NCI-H1417 treated with DMSO at 0.1 percent for 48 hours (cell line): Measurements from ENCODE around the gene DEFB132.
"Not testable (repeated sequence)": the region's sequence is repeated elsewhere in the genome, so short reads cannot be mapped to it uniquely, and the experiment has no call there.

ENCODE experiments used
- DNase-seq: peaks from one replicate; lab custom pipeline; 2025; lab: John Stamatoyannopoulos, UW

DEFB132 gene

GRCh38 chr20:257419-257818, at the start of gene DEFB132:
TSS of gene DEFB132 (plus strand) at chr20:257724. CDS start at chr20:257779, 55 bp downstream.
- DNase-seq: no peak

DNA sequence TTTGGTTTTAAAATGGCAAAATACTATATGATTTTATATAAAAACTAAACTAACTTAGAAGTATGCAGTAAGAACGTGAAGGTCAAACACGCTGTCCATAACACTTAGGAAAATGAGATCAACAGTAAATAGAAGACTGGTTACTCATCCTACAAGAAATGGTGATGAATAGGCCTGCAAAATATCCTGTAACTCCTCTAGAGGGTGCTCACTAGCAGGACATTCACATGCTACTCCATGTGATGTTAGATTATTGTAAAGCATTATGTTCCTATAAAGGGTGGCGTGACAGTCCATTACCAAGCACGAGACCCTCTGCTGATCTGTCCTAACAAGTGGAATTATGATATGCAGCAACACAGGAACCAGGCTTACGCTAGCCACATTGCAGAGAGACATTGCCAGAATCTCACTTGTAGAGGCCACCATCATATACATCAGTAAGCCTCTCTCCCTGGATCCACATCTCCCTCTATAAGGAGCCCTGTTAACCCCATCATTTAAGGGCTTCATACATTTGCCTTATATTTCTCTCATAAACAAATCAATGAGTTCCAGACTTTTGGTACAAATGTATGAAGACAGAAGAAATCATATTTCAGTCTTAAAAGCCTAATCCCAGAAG, 48.5 kb upstream of the DEFB132 start:
- no peak for DNase-seq

DNA sequence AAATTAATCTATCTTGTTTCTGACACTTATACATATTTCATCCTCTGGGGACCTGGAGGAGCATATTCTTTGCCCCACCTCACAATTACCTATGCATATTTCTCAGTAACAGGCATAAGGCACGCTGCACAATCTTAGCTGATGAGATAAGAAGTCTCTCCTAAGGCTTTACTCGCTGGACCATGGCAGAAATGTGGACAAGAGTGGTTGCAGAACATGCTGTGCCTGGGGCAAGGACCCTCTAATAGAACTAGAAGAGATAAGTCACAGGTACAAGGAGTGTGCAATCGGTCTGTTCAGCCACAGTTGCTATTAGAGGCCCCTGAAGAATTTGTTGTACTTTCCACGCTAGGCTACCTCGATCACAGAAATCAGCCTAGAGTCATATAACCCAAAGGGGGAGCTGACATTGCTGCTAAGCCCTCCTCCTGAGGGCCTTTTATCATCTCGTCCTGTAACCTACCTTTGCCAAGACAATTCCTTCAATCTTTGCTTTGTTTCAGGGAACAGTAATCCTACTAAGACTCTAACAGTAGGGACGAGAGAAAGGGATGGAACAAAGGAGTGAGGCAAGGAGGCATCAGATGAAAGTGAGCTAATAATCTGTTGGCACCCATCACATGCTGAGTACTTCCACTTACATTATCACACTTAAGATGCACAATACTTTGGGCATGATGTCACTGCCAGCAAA, 46.6 kb upstream of the DEFB132 start:
- DNase-seq: no peak

DNA sequence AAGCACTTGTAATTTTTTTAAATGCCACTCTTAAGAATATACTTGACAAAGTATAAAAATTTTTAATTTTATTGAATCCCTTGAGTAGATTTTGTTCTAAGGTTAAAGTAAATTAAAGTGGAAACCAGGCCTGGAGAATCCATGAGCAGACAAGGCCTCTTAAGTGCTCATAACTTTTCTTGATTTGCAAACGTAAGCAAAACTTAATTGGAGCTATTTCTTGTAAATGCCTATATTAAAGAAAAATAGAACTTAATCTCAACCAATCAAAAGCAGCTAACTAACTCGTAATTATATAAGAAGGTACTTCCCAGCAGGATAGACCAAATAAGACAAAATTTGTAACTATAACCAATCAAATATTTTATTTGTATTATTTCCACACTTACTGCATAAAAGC, 43.1 kb upstream of the DEFB132 start:
- DNase-seq: no peak

- DNase-seq: no peak
These were observed 41.7 kb upstream of the DEFB132 start for GRCh38 chr20:215796-216195.

DNA sequence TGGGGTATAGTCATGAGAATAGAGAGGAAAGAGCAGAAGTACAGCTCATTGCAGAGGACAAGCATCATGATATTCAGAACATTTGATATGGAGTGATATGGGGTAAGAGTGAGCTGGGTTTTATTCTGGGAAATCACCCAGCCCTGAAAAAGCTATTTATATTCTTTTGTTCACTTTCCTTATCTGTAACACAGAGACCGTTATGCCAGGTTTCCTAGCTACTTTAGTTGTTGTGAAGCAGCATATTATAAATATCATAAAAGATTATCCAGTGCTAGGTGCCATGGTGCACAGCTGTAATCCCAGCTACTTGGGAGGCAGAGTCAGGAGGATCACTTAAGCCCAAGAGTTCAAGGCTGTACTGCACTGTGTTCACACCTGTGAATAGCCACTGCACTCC, 40.3 kb upstream of the DEFB132 start:
- no peak for DNase-seq

GRCh38 chr20:219290-220115, 38.0 kb upstream of the DEFB132 start:
- DNase-seq: no peak

DNA sequence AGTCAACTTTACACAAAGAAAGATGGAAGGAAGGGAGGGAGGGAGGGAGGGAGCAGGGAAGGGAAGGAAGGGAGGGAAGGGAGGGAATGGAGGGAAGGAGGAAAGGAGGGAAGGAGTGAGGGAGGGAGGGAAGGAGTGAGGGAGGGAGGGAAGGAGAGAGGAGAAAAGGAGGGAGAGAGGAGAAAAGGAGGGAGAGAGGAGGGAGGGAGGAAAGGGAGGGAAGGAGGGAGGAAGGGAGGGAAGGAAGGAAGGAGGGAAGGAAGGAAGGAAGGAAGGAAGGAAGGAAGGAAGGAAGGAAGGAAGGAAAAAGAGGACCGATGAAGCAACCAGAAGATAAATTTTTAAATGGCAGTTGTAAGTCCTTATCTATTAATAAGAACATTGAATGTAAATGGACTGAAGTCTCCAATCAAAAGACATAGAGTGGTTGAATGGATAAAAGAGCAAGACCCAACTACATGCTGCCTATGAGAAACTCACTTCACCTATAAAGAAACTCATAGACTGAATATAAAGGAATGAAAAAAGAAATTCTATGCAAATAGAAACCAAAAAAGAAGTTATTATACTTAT, 36.2 kb upstream of the DEFB132 start:
- no peak for DNase-seq

- not testable (repeated sequence) for DNase-seq
These were observed 31.6 kb upstream of the DEFB132 start for GRCh38 chr20:225879-226278.

DNA sequence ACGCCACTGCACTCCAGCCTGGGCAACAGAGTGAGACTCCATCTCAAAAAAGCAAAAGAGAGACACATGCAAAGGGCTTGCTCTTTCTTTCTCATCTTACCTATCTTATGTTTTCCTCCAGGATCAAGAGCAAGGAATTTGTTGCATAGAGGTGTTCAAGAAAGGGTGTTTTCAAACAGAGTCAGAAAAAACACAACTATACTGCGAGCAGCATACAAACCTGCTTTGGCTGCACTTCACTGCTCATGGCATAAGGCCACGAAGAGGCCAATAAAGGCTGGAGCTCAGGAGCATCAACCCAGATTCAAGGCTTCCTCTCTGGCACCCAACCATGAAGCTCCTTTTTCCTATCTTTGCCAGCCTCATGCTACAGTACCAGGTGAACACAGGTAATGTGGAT, 30.6 kb upstream of the DEFB132 start, which contains the start of gene DEFB129:
DEFB129 (plus strand) TSS at position 301 of the 400 bp plus-strand sequence; CDS start at position 332, 31 bp downstream.
- no peak for DNase-seq

DNA sequence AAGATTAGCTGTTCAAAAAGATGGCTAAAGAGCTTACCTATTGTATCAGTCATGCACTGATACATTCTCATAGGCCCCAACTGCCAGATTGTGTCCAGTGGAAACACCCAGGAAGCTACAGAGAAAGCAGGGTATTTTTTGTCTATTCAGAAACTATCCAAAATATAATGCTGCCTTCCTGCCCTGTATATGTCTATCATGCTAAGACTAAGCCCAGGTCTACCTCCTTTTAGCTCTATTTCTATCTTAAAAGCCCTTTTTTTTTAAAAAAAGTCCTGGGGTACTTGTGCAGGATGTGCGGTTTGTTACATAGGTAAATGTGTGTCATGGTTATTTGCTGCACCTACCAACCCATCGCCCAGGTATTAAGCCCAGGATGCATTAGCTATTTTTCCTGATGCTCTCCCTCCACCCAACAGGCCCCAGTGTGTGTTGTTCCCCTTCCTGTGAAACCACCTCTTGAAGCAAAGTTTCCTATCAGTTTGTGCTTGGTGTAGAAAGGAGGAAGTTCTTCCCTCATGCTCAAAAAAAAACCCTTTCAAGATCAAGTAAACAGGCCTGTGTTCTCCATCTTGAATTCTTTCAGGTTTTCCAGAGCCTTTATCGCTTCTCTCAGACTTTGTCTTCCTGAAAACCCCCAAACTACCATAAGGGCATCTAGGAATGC, 30.0 kb upstream of the DEFB132 start:
- DNase-seq: no peak

- DNase-seq: no peak
These were observed 21.6 kb upstream of the DEFB132 start for GRCh38 chr20:235891-236290.

DNA sequence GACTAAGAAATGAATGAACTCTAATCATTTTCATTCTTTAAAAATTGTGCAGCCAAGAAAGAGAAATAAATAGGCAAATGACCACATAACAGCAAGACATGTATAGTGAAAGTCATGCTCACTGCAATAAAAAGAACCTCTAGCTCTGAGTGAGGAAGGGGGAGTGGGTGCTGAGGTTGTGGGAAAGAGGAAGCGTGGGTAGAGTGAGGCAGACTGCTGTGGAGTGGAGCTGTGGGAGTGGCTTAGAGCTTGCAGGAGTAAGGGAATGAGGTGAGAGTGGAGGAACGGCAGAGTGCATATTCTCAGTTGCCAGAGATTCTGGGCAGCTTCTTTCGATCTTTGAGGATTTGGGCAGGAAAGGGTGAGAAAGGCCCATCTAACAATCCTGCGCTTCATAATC, 20.0 kb upstream of the DEFB132 start:
- no peak for DNase-seq

DNA sequence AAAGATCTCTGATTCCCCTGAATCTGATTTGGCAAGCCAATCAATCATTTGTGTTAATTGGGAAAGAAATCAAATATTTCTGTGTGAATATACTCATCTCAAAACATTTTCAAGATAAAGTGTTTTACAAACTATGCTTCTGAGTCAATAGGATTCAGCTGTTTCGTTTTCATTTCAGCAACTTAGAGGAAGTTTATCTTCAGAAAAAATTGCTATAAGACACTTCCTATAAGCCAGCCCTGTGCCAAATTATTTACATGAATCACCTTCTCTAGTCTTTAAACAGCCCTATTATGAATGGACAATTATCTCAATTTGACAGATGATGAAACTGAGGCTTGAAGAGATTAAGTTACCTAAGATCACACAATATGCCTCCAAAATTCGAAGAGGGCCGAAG, 19.6 kb upstream of the DEFB132 start:
- no peak for DNase-seq

DNA sequence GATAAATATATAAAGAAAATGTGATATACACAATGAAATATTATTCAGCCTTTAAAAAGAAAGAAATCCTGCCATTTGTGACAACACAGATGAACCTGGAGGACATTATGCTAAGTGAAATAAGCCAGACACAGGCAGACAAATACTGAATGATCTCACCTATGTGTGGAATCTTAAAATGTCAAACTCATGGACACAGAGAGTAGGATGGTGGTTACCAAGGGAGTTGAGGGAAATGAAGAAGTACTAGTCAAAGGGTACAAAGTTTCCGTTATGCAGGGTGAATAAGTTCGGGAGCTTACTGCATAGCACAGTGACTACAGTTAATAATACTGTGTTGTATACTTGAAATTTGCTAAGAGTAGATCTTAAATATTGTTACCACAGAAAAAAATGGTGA, 14.6 kb upstream of the DEFB132 start:
- DNase-seq: no peak

- no peak for DNase-seq
These were observed 6.2 kb upstream of the DEFB132 start for GRCh38 chr20:251354-251753.

- DNase-seq: no peak
These were observed 4.7 kb upstream of the DEFB132 start for GRCh38 chr20:252801-253200.

DNA sequence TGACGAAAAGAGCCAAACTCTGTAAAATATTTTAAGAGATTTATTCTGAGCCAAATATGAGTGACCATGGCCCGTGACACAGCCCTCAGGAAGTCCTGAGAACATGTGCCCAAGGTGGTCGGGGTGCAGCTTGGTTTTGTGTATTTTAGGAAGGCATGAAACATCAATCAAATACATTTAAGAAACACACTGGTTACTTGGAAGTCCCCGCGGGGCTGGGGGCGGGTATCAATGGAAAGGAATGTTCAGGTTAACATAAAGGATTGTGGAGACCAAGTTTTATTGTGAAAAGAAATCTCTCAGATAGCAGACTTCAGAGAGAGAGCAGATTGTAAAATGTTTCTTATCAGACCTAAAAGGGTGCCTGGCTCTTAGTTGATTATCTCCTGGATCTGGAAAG, 4.1 kb upstream of the DEFB132 start:
- DNase-seq: not testable (repeated sequence)

DNA sequence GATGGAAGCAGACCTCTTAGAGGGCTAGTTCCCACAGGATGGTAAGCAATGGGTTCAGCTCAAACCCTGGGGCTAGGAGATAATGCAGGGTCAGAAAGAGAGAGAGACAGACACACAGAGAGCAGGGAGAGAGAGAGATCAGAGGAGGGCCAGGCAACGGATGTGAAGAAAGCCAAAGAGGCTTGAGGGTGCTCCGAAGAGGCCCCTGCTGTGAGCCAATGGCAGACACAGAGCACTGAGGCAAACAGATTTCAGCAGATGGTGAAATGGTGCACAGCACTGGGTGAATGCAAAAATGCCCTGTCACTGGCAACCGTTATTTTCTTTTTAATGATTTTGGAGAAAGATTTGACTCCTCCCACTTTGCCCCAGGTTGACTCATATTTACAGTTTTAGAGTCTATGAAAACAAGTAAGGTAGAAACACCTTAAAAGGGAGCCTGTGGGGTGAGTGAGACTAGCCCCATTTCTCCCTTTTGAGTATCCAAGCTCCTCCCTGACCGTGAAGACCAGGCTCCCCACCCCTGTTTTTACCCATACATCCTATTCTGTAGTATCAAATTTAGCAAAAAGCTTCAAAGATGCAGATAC, 840 bp downstream of the DEFB132 start:
- DNase-seq: no peak

DNA sequence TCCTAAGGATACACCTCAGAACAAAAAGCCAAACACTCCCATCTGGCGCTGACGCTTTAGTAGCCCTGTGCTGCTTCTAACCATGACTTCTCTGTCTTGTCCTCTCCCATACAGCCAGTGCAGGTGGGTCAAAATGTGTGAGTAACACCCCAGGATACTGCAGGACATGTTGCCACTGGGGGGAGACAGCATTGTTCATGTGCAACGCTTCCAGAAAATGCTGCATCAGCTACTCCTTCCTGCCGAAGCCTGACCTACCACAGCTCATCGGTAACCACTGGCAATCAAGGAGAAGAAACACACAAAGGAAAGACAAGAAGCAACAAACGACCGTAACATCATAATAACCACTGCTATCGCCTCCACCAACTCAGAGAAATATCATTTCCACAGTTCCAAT, 1.4 kb downstream of the DEFB132 start:
- DNase-seq: no peak

- no peak for DNase-seq
These were observed 2.5 kb downstream of the DEFB132 start for GRCh38 chr20:259981-260380.

DNA sequence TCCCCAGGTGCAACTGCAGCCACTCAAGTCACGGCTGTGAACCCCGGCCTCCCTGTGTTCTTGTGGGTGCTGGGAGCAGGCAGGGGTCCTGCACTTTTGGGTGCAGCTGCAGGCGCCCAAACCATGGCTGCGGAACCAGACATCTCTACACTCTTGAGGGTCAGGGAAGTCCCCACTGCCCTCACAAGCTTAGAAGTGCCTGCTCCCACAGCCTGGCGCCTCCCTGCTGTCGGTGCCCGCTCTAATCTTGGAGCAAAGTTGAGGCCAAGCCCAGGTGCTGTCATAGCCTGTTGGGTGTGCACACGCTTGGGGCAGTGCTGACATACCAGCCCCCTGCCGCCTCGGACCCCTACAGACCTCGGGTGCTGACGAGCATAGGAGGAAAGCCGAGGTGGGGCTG, 6.2 kb downstream of the DEFB132 start:
- no peak for DNase-seq
